Measurements from ENCODE around the gene VWA5B2.

GRCh38 chr3:184234224-184234623, 4.8 kb downstream of the VWA5B2 start:
- TF ChIP-seq ZZZ3 (IDR thresholded peaks at IDR 0.05) (no peak), HMGXB4 (CRISPR knock-in tag; IDR thresholded peaks at IDR 0.05) (no peak), ZNF696 (CRISPR knock-in tag; conservative IDR thresholded peaks at IDR 0.05) (no peak), BHLHE40 (IDR thresholded peaks at IDR 0.05; ENCODE audit: low read length) (no peak), CHD2 (IDR thresholded peaks at IDR 0.05; ENCODE audit: low read depth, low read length) (no peak), TEAD4 (IDR thresholded peaks at IDR 0.05; ENCODE audit: low read length) (no peak), TEAD4 (CRISPR knock-in tag; IDR thresholded peaks at IDR 0.05; ENCODE audit: borderline replicate concordance) (no peak)

All from K562 (cell line).